Skin epidermis (tissue), 12 donors: Measurements from ENCODE around the gene SPATA21.

Experiments used
- H3K27ac ChIP-seq, 21 experiments: fragments of 200-600 bp; sonication (generic) in 11 of 21; one replicate each; pipeline ENCODE4 v1.5.0; 2020; ENCODE audit warnings: mild to moderate bottlenecking in 3 of 21, inconsistent platforms in 2 of 21, moderate library complexity in 2 of 21
- H3K4me3 ChIP-seq, 7 experiments: fragments of 200-600 bp; sonication (generic) in 2 of 7; one replicate each; pipeline ENCODE4 v1.5.0; 2020; ENCODE audit warnings: inconsistent platforms in 2 of 7, mild to moderate bottlenecking in 2 of 7, moderate library complexity in 1 of 7

SPATA21 gene

GRCh38 chr1:16451841-16452528 lies 14.8 kb upstream of the SPATA21 start:
- Histone ChIP-seq H3K4me3 (no peak overlapping the region), H3K27ac (no peak overlapping the region)

- no peak overlapping the region for H3K27ac ChIP-seq
- no peak overlapping the region for H3K4me3 ChIP-seq
Observed at GRCh38 chr1:16450863-16451481, 13.7 kb upstream of the SPATA21 start.

- no peak overlapping the region for H3K4me3 ChIP-seq
- H3K27ac ChIP-seq = no peak overlapping the region
Observed at GRCh38 chr1:16449666-16450065, 12.4 kb upstream of the SPATA21 start.

GRCh38 chr1:16449065-16449464 lies 11.8 kb upstream of the SPATA21 start:
- no peak overlapping the region for H3K27ac ChIP-seq
- H3K4me3 ChIP-seq = no peak overlapping the region

- H3K27ac ChIP-seq = no peak overlapping the region
- no peak overlapping the region for H3K4me3 ChIP-seq
Observed at GRCh38 chr1:16447641-16448040, 10.4 kb upstream of the SPATA21 start.

GRCh38 chr1:16446116-16446515 lies 8.9 kb upstream of the SPATA21 start:
- H3K27ac ChIP-seq = no peak overlapping the region
- H3K4me3 ChIP-seq = no peak overlapping the region

GRCh38 chr1:16445052-16445451 lies 7.8 kb upstream of the SPATA21 start:
- H3K4me3 ChIP-seq = no peak overlapping the region
- H3K27ac ChIP-seq = peak overlapping the region in 1 of 21 experiments; percentile 13

- Histone ChIP-seq H3K4me3 (no peak overlapping the region), H3K27ac (peak overlapping the region in 5 of 21 experiments; percentile 3 to 67 (median 57))
Observed at GRCh38 chr1:16443975-16444770, 6.9 kb upstream of the SPATA21 start.

GRCh38 chr1:16442941-16443340 lies 5.7 kb upstream of the SPATA21 start:
- Histone ChIP-seq H3K27ac (peak overlapping the region in 6 of 21 experiments; percentile 3 to 98 (median 24)), H3K4me3 (no peak overlapping the region)

- H3K4me3 ChIP-seq = peak overlapping the region in 2 of 7 experiments; percentile 1 to 95
- H3K27ac ChIP-seq = peak overlapping the region in 6 of 21 experiments; percentile 15 to 98 (median 32)
Observed at GRCh38 chr1:16442265-16442664, 5.0 kb upstream of the SPATA21 start.

GRCh38 chr1:16441282-16441665 lies 4.0 kb upstream of the SPATA21 start:
- peak overlapping the region; percentile 80 to 97 (median 91) for H3K4me3 ChIP-seq
- peak overlapping the region; percentile 32 to 98 (median 90) for H3K27ac ChIP-seq

GRCh38 chr1:16440470-16441281 lies 3.5 kb upstream of the SPATA21 start, which contains the start of gene NECAP2:
Gene NECAP2, plus strand, starts transcription at chr1:16440724. Its CDS starts 38 bp downstream, at chr1:16440762.
- H3K4me3 ChIP-seq = peak within 1 kb of the TSS; percentile 80 to 97 (median 91)
- peak within 1 kb of the TSS; percentile 32 to 98 (median 90) for H3K27ac ChIP-seq

- peak overlapping the region in 20 of 21 experiments; percentile 29 to 98 (median 90) for H3K27ac ChIP-seq
- peak overlapping the region in 6 of 7 experiments; percentile 80 to 97 (median 90) for H3K4me3 ChIP-seq
Observed at GRCh38 chr1:16440131-16440469, 2.9 kb upstream of the SPATA21 start.

GRCh38 chr1:16438924-16439323 lies 1.7 kb upstream of the SPATA21 start:
- Histone ChIP-seq H3K27ac (no peak overlapping the region), H3K4me3 (no peak overlapping the region)

- H3K27ac ChIP-seq = no peak overlapping the region
- H3K4me3 ChIP-seq = no peak overlapping the region
Observed at GRCh38 chr1:16438516-16438915, 1.3 kb upstream of the SPATA21 start.

- Histone ChIP-seq H3K4me3 (no peak overlapping the region), H3K27ac (no peak overlapping the region)
Observed at GRCh38 chr1:16434501-16434900, 2.7 kb downstream of the SPATA21 start.

GRCh38 chr1:16434007-16434406 lies 3.2 kb downstream of the SPATA21 start:
- no peak overlapping the region for H3K27ac ChIP-seq
- H3K4me3 ChIP-seq = no peak overlapping the region

- no peak overlapping the region for H3K27ac ChIP-seq
- no peak overlapping the region for H3K4me3 ChIP-seq
Observed at GRCh38 chr1:16433030-16433429, 4.2 kb downstream of the SPATA21 start.

- Histone ChIP-seq H3K27ac (no peak overlapping the region), H3K4me3 (no peak overlapping the region)
Observed at GRCh38 chr1:16430606-16431005, 6.6 kb downstream of the SPATA21 start.
